ENCODE measurements around the gene CPNE5. TPM values are rescaled to one million over a fixed set of nuclear protein-coding genes. Genes with fewer than 3 reads are reported as not detected.
A peak's percentile ranks its signal among the peaks of the same experiment; 100 is the strongest.

Gene CPNE5
- total RNA-seq, 4 donors from 2014 or later: 0.35 to 5.8 (median 2.9) TPM

- H3K27me3 ChIP-seq: no peaks in the 10 kb centered on the region
- no peak overlapping the region for H3K4me3 ChIP-seq
- peak in 1 of 3 donors; percentile 46 for DNase-seq
- H3K9me3 ChIP-seq: peaks cover 0 to under 1% (median 0%) of the 10 kb centered on the region in 4 donors
- H3K4me1 ChIP-seq: peaks cover 0 to 19% (median 5%) of the 10 kb centered on the region in 4 donors
- TF ChIP-seq CTCF (IDR thresholded peaks at IDR 0.05) (no peak), POLR2A (IDR thresholded peaks at IDR 0.05) (no peak)
- H3K36me3 ChIP-seq: no peaks in the 10 kb centered on the region
- H3K27ac ChIP-seq: peak overlapping the region in 3 of 4 donors; percentile 33 to 66 (median 55)
Observed at GRCh38 chr6:36743032-36743431, 96.2 kb downstream of the CPNE5 start.

GRCh38 chr6:36742146-36742545 lies 97.1 kb downstream of the CPNE5 start:
- TF ChIP-seq POLR2A (IDR thresholded peaks at IDR 0.05): no peak
- no peaks in the 10 kb centered on the region for H3K36me3 ChIP-seq
- no peak overlapping the region for H3K4me3 ChIP-seq
- no peak overlapping the region for H3K27ac ChIP-seq
- H3K9me3 ChIP-seq: no peaks in the 10 kb centered on the region
- H3K27me3 ChIP-seq: no peaks in the 10 kb centered on the region
- peak in 1 of 3 donors; percentile 46 for DNase-seq
- peaks cover 0 to 19% (median 5%) of the 10 kb centered on the region in 4 donors for H3K4me1 ChIP-seq

- no peak for TF ChIP-seq CTCF (IDR thresholded peaks at IDR 0.05)
- TF ChIP-seq POLR2A (IDR thresholded peaks at IDR 0.05): no peak
- Histone ChIP-seq H3K27ac (peak overlapping the region in 1 of 4 donors; percentile 10), H3K4me3 (no peak overlapping the region), H3K36me3 (no peaks in the 10 kb centered on the region), H3K9me3 (no peaks in the 10 kb centered on the region), H3K4me1 (peaks cover 0 to 23% (median 5%) of the 10 kb centered on the region in 4 donors), H3K27me3 (no peaks in the 10 kb centered on the region)
- no peak for DNase-seq
Observed at GRCh38 chr6:36740818-36741179, 98.4 kb downstream of the CPNE5 start.

GRCh38 chr6:36739947-36740817 lies 99.1 kb downstream of the CPNE5 start:
- peaks cover 0 to 29% (median 6%) of the 10 kb centered on the region in 4 donors for H3K4me1 ChIP-seq
- no peaks in the 10 kb centered on the region for H3K27me3 ChIP-seq
- no peak overlapping the region for H3K4me3 ChIP-seq
- no peaks in the 10 kb centered on the region for H3K36me3 ChIP-seq
- TF ChIP-seq POLR2A (IDR thresholded peaks at IDR 0.05) (no peak), CTCF (IDR thresholded peaks at IDR 0.05) (no peak)
- DNase-seq: no peak
- no peaks in the 10 kb centered on the region for H3K9me3 ChIP-seq
- H3K27ac ChIP-seq: peak overlapping the region in 1 of 4 donors; percentile 10

- TF ChIP-seq CTCF (IDR thresholded peaks at IDR 0.05) (no peak), POLR2A (IDR thresholded peaks at IDR 0.05) (no peak)
- no peaks in the 10 kb centered on the region for H3K9me3 ChIP-seq
Observed at GRCh38 chr6:36738108-36738507, 101.1 kb downstream of the CPNE5 start.

GRCh38 chr6:36737043-36737785 lies 102.0 kb downstream of the CPNE5 start:
- no peaks in the 10 kb centered on the region for H3K9me3 ChIP-seq
- no peak overlapping the region for H3K4me3 ChIP-seq
- TF ChIP-seq POLR2A (IDR thresholded peaks at IDR 0.05) (no peak), CTCF (IDR thresholded peaks at IDR 0.05) (no peak)
- no peaks in the 10 kb centered on the region for H3K27me3 ChIP-seq
- peaks cover 0 to 18% (median 2%) of the 10 kb centered on the region in 4 donors for H3K4me1 ChIP-seq
- no peak overlapping the region for H3K27ac ChIP-seq
- no peaks in the 10 kb centered on the region for H3K36me3 ChIP-seq
- no peak for DNase-seq

More at GRCh38 chr6:36738108-36738507, 101.1 kb downstream of the CPNE5 start:
- Histone ChIP-seq H3K4me1 (peaks cover 0 to 24% (median 2%) of the 10 kb centered on the region in 4 donors), H3K36me3 (no peaks in the 10 kb centered on the region), H3K4me3 (no peak overlapping the region), H3K27ac (no peak overlapping the region), H3K27me3 (no peaks in the 10 kb centered on the region)
- DNase-seq: no peak

Measured in Peyer's patch (tissue), 4 donors.